Sigmoid colon (tissue), 4 donors: Measurements from ENCODE around the gene HSPG2.

Source experiments
- POLR2A ChIP-seq, 2 donors: fragments of 450-650 bp; IDR thresholded peaks; one replicate each; pipeline ENCODE4 v1.6.1; 2016; ENCODE audit warnings: antibody characterized with exemption in 2 of 2, mild to moderate bottlenecking in 2 of 2, moderate library complexity in 2 of 2
- POLR2AphosphoS5 ChIP-seq, 4 donors: sonication (generic); formaldehyde crosslinking; IDR thresholded peaks; one replicate each; pipeline ENCODE4 v1.6.1; 2017; ENCODE audit warnings: antibody characterized with exemption in 4 of 4
- TF ChIP-seq, protein P1 (sequence below), 4 experiments: fragments of 450-650 bp in 3 of 4; fragments of 200-600 bp in 1 of 4; IDR thresholded peaks; one replicate each; pipeline ENCODE4 v1.5.1; 2016 to 2019; ENCODE audit warnings: antibody characterized with exemption in 4 of 4, mild to moderate bottlenecking in 3 of 4, moderate library complexity in 2 of 4

DNA sequence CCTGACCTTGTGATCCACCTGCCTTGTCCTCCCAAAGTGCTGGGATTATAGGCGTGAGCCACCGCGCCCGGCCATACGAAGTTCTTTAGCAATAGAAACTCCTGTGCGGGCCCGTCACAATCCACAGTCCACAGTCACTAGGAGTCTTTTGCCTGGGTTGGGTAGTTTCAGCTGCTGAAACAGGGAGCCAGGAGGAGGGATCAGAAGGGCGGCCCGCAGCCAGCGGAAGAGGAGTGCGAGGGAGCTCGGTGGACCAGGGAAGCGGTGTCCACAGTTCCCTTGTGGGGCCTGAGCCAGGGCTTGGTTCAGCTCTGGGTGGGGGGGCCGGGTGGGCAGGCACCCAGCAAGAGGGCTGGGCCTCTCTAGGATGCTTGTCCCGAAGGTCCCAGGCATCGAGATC is 17.9 kb upstream of the HSPG2 start:
- TF ChIP-seq, protein P1, sequence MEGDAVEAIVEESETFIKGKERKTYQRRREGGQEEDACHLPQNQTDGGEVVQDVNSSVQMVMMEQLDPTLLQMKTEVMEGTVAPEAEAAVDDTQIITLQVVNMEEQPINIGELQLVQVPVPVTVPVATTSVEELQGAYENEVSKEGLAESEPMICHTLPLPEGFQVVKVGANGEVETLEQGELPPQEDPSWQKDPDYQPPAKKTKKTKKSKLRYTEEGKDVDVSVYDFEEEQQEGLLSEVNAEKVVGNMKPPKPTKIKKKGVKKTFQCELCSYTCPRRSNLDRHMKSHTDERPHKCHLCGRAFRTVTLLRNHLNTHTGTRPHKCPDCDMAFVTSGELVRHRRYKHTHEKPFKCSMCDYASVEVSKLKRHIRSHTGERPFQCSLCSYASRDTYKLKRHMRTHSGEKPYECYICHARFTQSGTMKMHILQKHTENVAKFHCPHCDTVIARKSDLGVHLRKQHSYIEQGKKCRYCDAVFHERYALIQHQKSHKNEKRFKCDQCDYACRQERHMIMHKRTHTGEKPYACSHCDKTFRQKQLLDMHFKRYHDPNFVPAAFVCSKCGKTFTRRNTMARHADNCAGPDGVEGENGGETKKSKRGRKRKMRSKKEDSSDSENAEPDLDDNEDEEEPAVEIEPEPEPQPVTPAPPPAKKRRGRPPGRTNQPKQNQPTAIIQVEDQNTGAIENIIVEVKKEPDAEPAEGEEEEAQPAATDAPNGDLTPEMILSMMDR (IDR thresholded peaks at IDR 0.05), result no peak
- no peak for TF ChIP-seq POLR2A (IDR thresholded peaks at IDR 0.05)
- TF ChIP-seq POLR2AphosphoS5 (IDR thresholded peaks at IDR 0.05), result no peak
